ENCODE measurements around the gene TNPO1.
"Not testable (repeated sequence)": the region's sequence is repeated elsewhere in the genome, so short reads cannot be mapped to it uniquely, and the experiment has no call there.

Gene TNPO1

DNA sequence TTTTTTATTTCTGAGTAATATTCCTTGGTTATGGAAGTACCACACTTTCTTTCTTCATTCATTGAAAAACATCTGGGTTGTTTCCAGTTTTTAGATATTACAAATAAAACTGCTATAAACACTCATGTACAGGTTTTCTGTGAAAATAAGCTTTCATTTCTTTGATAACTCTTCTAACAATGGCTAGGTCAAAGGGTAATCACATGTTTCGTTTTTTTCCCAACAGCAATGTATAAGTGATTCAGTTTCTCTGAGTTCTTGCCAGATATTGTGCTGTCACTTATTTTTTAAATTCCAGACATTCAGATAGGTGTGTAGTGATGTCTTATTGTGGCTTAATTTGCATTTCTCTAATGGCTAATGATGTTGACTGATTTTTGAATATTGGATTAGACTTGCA, 16.7 kb upstream of the TNPO1 start:
- no peak overlapping the region for H3K4me3 ChIP-seq (ENCODE audit: low read depth, low read length)
- TF ChIP-seq, protein P1, sequence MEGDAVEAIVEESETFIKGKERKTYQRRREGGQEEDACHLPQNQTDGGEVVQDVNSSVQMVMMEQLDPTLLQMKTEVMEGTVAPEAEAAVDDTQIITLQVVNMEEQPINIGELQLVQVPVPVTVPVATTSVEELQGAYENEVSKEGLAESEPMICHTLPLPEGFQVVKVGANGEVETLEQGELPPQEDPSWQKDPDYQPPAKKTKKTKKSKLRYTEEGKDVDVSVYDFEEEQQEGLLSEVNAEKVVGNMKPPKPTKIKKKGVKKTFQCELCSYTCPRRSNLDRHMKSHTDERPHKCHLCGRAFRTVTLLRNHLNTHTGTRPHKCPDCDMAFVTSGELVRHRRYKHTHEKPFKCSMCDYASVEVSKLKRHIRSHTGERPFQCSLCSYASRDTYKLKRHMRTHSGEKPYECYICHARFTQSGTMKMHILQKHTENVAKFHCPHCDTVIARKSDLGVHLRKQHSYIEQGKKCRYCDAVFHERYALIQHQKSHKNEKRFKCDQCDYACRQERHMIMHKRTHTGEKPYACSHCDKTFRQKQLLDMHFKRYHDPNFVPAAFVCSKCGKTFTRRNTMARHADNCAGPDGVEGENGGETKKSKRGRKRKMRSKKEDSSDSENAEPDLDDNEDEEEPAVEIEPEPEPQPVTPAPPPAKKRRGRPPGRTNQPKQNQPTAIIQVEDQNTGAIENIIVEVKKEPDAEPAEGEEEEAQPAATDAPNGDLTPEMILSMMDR (IDR thresholded peaks at IDR 0.05; ENCODE audit: insufficient read depth, low read depth, low read length, missing control alignments), result no peak
- DNase-seq (ENCODE audit: low read depth), result no peak

- not testable (repeated sequence) for H3K4me3 ChIP-seq (ENCODE audit: low read depth, low read length); DNase-seq (ENCODE audit: low read depth)
These were observed 7.8 kb upstream of the TNPO1 start for GRCh38 chr5:72808637-72809036.

DNA sequence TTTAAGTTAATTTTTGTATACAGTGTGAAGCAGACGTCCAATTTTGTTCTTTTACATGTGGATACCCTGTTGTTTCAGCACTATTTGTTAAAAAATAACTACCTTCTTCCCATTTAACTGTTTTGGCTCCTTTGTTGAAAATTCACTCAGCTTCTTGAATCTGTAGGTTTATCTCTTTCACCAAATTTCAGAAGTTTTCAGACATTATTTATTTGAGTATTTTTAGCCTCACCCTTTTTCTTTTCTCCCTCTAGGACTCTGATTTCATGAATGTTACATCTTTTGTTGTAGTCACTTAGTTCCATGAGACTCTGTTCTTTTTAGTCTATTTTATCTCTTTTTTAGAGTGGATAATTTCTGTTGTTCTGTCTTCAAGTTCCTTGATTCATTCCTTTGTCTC, 4.6 kb upstream of the TNPO1 start:
- no peak overlapping the region for H3K4me3 ChIP-seq (ENCODE audit: low read depth, low read length)
- TF ChIP-seq, protein P1 (IDR thresholded peaks at IDR 0.05; ENCODE audit: insufficient read depth, low read depth, low read length, missing control alignments), result no peak
- no peak for DNase-seq (ENCODE audit: low read depth)

GRCh38 chr5:72812488-72812887, 4.0 kb upstream of the TNPO1 start:
- TF ChIP-seq, protein P1 (IDR thresholded peaks at IDR 0.05; ENCODE audit: insufficient read depth, low read depth, low read length, missing control alignments), result no peak
- no peak overlapping the region for H3K4me3 ChIP-seq (ENCODE audit: low read depth, low read length)
- DNase-seq (ENCODE audit: low read depth), result no peak

DNA sequence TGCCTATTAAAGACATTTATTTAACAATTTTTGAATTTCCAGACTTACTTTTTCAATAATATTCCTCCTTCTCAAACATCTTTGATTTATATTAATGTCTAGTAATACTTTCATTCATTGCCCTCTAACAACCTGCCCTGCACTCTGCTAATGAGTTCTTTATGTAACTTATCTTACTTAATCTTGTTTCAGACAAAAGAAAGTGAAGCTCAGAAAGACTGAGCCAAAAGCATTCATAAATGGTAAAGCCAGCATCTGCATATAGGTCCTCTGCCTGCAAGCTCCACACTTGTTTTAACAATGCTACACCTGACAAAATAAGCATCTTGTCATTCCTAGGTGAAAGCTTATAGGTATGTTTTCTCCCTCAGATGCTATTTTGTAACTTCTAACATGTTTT, 2.4 kb upstream of the TNPO1 start:
- no peak for DNase-seq (ENCODE audit: low read depth)
- TF ChIP-seq, protein P1 (IDR thresholded peaks at IDR 0.05; ENCODE audit: insufficient read depth, low read depth, low read length, missing control alignments), result no peak

GRCh38 chr5:72814864-72815263, 1.6 kb upstream of the TNPO1 start:
- TF ChIP-seq, protein P1 (IDR thresholded peaks at IDR 0.05; ENCODE audit: insufficient read depth, low read depth, low read length, missing control alignments), result no peak
- no peak overlapping the region for H3K4me3 ChIP-seq (ENCODE audit: low read depth, low read length)
- no peak for DNase-seq (ENCODE audit: low read depth)

More for the DNA sequence above, 2.4 kb upstream of the TNPO1 start:
- no peak overlapping the region for H3K4me3 ChIP-seq (ENCODE audit: low read depth, low read length)

DNA sequence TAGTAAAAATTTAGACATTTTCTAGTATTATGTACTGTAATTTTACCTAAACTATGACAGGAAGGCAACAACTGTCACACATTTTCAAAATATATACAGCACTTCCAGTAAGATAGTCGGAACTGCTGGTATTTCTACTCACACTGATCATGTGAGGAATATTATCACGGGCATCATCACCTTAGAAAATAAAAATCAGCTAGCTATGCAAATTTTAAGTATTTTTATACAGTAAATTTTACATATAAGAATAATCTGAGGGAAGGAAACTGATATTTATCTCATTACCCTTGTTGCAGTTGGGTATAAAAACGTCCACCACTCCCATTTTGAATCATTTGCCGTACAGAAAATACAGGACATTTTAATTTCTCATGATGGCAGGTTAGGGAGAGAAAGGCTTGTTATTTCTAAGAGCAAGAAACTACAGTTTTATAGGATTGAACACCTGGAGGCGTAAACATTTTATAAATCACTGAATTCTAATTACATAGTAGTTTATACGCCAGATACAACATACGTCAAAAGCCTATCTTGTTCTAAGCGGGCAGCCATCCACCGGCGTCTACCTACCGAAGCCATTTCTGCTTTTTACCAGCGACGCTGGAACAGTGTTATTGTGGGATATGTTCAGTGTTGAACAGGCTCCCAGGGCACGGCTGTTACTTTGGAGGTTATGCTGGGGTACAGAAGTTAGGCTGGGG, 729 bp upstream of the TNPO1 start:
- DNase-seq (ENCODE audit: low read depth), result no peak
- H3K4me3 ChIP-seq (ENCODE audit: low read depth, low read length), result peak overlapping the region; percentile 84
- TF ChIP-seq, protein P1 (IDR thresholded peaks at IDR 0.05; ENCODE audit: insufficient read depth, low read depth, low read length, missing control alignments), result no peak
